Calu3 (cell line): ENCODE results near the gene MTR. TPM values are rescaled to one million over a fixed set of nuclear protein-coding genes. Genes with fewer than 3 reads are reported as not detected.

Experiments used
- BruUV-seq: library from RNA; stranded (reverse); fragments of 400-500 nt; replicated peaks from 2 replicates; lab custom pipeline; 2021; lab: Mats Ljungman, UMichigan
- CTCF ChIA-PET: fragments of 300-600 bp; sonication (Branson Sonifier 250); formaldehyde crosslinking; loops from one replicate; lab custom pipeline; 2022; ENCODE audit warnings: antibody characterized with exemption; lab: Charles Lee
- DNase-seq: peaks from one replicate; pipeline ENCODE4 v3.0.0; 2022
- H3K27ac Mint-ChIP-seq: one replicate; pipeline ENCODE4 v1.8.0; 2022; ENCODE audit warnings: mixed read lengths; ENCODE audit not compliant: unreplicated experiment
- H3K27me3 Mint-ChIP-seq: one replicate; pipeline ENCODE4 v1.8.0; 2022; ENCODE audit warnings: mixed read lengths; ENCODE audit not compliant: unreplicated experiment
- H3K36me3 Mint-ChIP-seq: one replicate; pipeline ENCODE4 v1.8.0; 2022; ENCODE audit warnings: mild to moderate bottlenecking, moderate library complexity, mixed read lengths; ENCODE audit not compliant: insufficient read depth, unreplicated experiment
- H3K4me1 Mint-ChIP-seq: one replicate; pipeline ENCODE4 v1.8.0; 2022; ENCODE audit warnings: mild to moderate bottlenecking, low read depth, mixed read lengths; ENCODE audit not compliant: unreplicated experiment
- H3K4me3 Mint-ChIP-seq: one replicate; pipeline ENCODE4 v1.8.0; 2022; ENCODE audit warnings: mild to moderate bottlenecking, low read depth, moderate library complexity, mixed read lengths; ENCODE audit not compliant: unreplicated experiment
- H3K9me3 Mint-ChIP-seq: one replicate; pipeline ENCODE4 v1.8.0; 2022; ENCODE audit warnings: low read depth, mixed read lengths; ENCODE audit not compliant: unreplicated experiment
- intact Hi-C: fragments of 100-400 bp; cut with micrococcal nuclease; formaldehyde crosslinking; loops from one replicate; pipeline ENCODE4 v1.10.0; 2022; ENCODE audit not compliant: unreplicated experiment
- total RNA-seq: library from RNA; stranded (reverse); gene quantifications from 2 replicates; pipeline ENCODE4 v1.2.3, GENCODE V29; 2022
- TF ChIP-seq, protein P1 (sequence below): fragments of 200-600 bp; IDR thresholded peaks from one replicate; pipeline ENCODE4 v1.8.0; 2022; ENCODE audit warnings: antibody characterized with exemption; ENCODE audit not compliant: unreplicated experiment

Gene MTR
- total RNA-seq, 1 experiment from 2014 or later, result 37.0 TPM

- CTCF ChIA-PET, result interaction anchor here (0.6 to 1.7 kb wide), 2 partner anchors 117 to 476 kb away, joined by 3 to 4 read pairs; partner anchors contain the start of gene EDARADD
- Mint-ChIP-seq H3K4me1 (no peaks in the 10 kb centered on the region), H3K27me3 (no peaks in the 10 kb centered on the region), H3K4me3 (no peak overlapping the region), H3K27ac (no peak overlapping the region), H3K9me3 (no peaks in the 10 kb centered on the region), H3K36me3 (no peaks in the 10 kb centered on the region)
- no peak for DNase-seq
- TF ChIP-seq, protein P1, sequence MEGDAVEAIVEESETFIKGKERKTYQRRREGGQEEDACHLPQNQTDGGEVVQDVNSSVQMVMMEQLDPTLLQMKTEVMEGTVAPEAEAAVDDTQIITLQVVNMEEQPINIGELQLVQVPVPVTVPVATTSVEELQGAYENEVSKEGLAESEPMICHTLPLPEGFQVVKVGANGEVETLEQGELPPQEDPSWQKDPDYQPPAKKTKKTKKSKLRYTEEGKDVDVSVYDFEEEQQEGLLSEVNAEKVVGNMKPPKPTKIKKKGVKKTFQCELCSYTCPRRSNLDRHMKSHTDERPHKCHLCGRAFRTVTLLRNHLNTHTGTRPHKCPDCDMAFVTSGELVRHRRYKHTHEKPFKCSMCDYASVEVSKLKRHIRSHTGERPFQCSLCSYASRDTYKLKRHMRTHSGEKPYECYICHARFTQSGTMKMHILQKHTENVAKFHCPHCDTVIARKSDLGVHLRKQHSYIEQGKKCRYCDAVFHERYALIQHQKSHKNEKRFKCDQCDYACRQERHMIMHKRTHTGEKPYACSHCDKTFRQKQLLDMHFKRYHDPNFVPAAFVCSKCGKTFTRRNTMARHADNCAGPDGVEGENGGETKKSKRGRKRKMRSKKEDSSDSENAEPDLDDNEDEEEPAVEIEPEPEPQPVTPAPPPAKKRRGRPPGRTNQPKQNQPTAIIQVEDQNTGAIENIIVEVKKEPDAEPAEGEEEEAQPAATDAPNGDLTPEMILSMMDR, result no peak
- intact Hi-C loops, result loop anchor here (1.0 to 5.0 kb wide), 5 partner anchors 111 to 767 kb away; no protein-coding TSS in a partner anchor
- BruUV-seq, result no TSS peak
Observed at GRCh38 chr1:236869911-236870310, 74.8 kb downstream of the MTR start.

- no peak overlapping the region for H3K4me3 Mint-ChIP-seq
- H3K4me1 Mint-ChIP-seq, result no peaks in the 10 kb centered on the region
- no peaks in the 10 kb centered on the region for H3K9me3 Mint-ChIP-seq
- no peaks in the 10 kb centered on the region for H3K36me3 Mint-ChIP-seq
- TF ChIP-seq, protein P1, result no peak
- H3K27ac Mint-ChIP-seq, result no peak overlapping the region
- no peak for DNase-seq
- CTCF ChIA-PET, result no interaction called here
- intact Hi-C loops, result loop anchor here (5.0 kb wide), 1 partner anchor 517 kb away; no protein-coding TSS in a partner anchor
- no peaks in the 10 kb centered on the region for H3K27me3 Mint-ChIP-seq
- no TSS peak for BruUV-seq
Observed at GRCh38 chr1:236870721-236871120, 75.6 kb downstream of the MTR start.

DNA sequence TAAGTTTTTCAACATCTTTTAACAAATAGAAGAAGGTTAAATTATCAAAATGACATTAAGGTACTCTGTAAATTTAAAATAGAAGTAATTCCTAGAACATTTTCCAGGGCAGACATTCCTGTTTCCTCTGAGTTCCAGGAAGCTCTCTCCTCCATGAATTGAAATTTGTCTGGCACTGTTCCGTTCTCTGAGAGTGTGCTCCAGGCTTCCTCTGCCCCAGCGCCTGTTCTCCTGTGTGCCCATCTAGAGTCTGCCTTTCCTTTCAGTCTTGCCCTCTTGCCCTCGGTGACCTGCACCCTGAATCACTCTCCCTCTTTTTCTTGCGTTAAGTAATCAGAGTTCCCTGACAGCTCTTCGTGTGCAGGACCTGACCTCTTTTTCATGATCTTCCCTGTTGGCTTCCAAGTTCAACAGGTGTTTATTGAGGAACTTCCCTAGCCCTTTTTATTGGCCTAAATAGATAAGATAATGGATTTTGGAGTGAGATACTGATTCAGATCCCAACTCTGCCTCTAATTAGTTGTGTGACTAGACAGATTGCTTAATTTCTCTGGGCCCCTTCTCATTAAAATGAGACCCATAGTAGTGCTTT is 77.1 kb downstream of the MTR start:
- H3K36me3 Mint-ChIP-seq, result no peaks in the 10 kb centered on the region
- CTCF ChIA-PET, result no interaction called here
- no peak for DNase-seq
- H3K9me3 Mint-ChIP-seq, result no peaks in the 10 kb centered on the region
- intact Hi-C loops, result loop anchor here (5.0 kb wide), 1 partner anchor 515 kb away; no protein-coding TSS in a partner anchor
- no TSS peak for BruUV-seq
- no peaks in the 10 kb centered on the region for H3K27me3 Mint-ChIP-seq
- TF ChIP-seq, protein P1, result no peak
- no peak overlapping the region for H3K4me3 Mint-ChIP-seq
- H3K27ac Mint-ChIP-seq, result no peak overlapping the region
- H3K4me1 Mint-ChIP-seq, result no peaks in the 10 kb centered on the region

DNA sequence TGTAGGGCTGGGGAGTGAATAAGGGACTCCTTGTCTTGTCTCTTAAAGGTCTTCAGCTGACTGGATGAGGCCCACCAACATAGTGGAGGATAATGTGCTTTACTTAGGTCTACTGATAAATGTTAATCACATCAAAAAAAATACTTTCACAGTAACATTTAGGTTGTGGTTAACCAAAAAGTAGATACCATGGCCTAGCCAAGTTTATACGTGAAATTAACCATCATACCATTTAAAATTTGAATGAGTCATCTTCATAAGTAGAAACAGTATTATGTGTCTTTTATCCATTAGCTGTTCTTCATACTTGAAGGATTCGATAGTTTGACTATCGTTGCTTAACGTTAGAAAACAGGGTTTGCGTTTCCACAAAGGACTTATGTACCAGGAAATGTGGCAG is 80.9 kb downstream of the MTR start:
- Mint-ChIP-seq H3K36me3 (no peaks in the 10 kb centered on the region), H3K4me1 (no peaks in the 10 kb centered on the region), H3K27ac (no peak overlapping the region), H3K27me3 (no peaks in the 10 kb centered on the region), H3K9me3 (no peaks in the 10 kb centered on the region), H3K4me3 (no peak overlapping the region)
- intact Hi-C loops, result no loop called here
- TF ChIP-seq, protein P1, result no peak
- no peak for DNase-seq
- CTCF ChIA-PET, result no interaction called here
- no TSS peak for BruUV-seq
